ENCODE results near the gene SPANXN2.

SPANXN2 gene

GRCh38 chrX:143674926-143675325, 45.6 kb downstream of the SPANXN2 start:
- TF ChIP-seq SPI1 (IDR thresholded peaks at IDR 0.05; ENCODE audit: borderline replicate concordance, low read depth) (no peak), REST (IDR thresholded peaks at IDR 0.05; ENCODE audit: insufficient replicate concordance, low read depth) (no peak), POLR2AphosphoS5 (IDR thresholded peaks at IDR 0.05; ENCODE audit: low read depth) (no peak), CTCF (IDR thresholded peaks at IDR 0.05; ENCODE audit: insufficient read depth, low read length) (no peak), GABPA (IDR thresholded peaks at IDR 0.05; ENCODE audit: low read depth) (no peak)
- no peaks in the 10 kb centered on the region for H3K27me3 ChIP-seq (ENCODE audit: insufficient read depth, poor library complexity, severe bottlenecking)
- DNase-seq (ENCODE audit: low read depth in 1 of 2, low spot score in 1 of 2): no peak

GRCh38 chrX:143669395-143669794, 51.2 kb downstream of the SPANXN2 start:
- TF ChIP-seq POLR2AphosphoS5 (IDR thresholded peaks at IDR 0.05; ENCODE audit: low read depth) (no peak), CTCF (IDR thresholded peaks at IDR 0.05; ENCODE audit: insufficient read depth, low read length) (no peak), REST (IDR thresholded peaks at IDR 0.05; ENCODE audit: insufficient replicate concordance, low read depth) (no peak), GABPA (IDR thresholded peaks at IDR 0.05; ENCODE audit: low read depth) (no peak), SPI1 (IDR thresholded peaks at IDR 0.05; ENCODE audit: borderline replicate concordance, low read depth) (no peak)
- H3K27ac ChIP-seq (replicated peaks): no peak overlapping the region
- no peaks in the 10 kb centered on the region for H3K27me3 ChIP-seq (ENCODE audit: insufficient read depth, poor library complexity, severe bottlenecking)
- H3K4me3 ChIP-seq (replicated peaks; ENCODE audit: insufficient read depth, low read length): no peak overlapping the region
- DNase-seq (ENCODE audit: low read depth in 1 of 2, low spot score in 1 of 2): no peak

More at GRCh38 chrX:143674926-143675325, 45.6 kb downstream of the SPANXN2 start:
- H3K27ac ChIP-seq (replicated peaks): no peak overlapping the region
- no peak overlapping the region for H3K4me3 ChIP-seq (replicated peaks; ENCODE audit: insufficient read depth, low read length)

GRCh38 chrX:143664302-143664701, 56.2 kb downstream of the SPANXN2 start:
- Histone ChIP-seq H3K27ac (replicated peaks) (no peak overlapping the region), H3K4me3 (replicated peaks; ENCODE audit: insufficient read depth, low read length) (no peak overlapping the region), H3K27me3 (ENCODE audit: insufficient read depth, poor library complexity, severe bottlenecking) (no peaks in the 10 kb centered on the region)
- peak in 1 of 2 experiments; percentile 3 for DNase-seq (ENCODE audit: low read depth in 1 of 2, low spot score in 1 of 2)
- TF ChIP-seq CTCF (IDR thresholded peaks at IDR 0.05; ENCODE audit: insufficient read depth, low read length) (no peak), SPI1 (IDR thresholded peaks at IDR 0.05; ENCODE audit: borderline replicate concordance, low read depth) (no peak), GABPA (IDR thresholded peaks at IDR 0.05; ENCODE audit: low read depth) (no peak), REST (IDR thresholded peaks at IDR 0.05; ENCODE audit: insufficient replicate concordance, low read depth) (no peak), POLR2AphosphoS5 (IDR thresholded peaks at IDR 0.05; ENCODE audit: low read depth) (no peak)

All from HL-60 (cell line).